CD14-positive monocyte (primary cell): ENCODE measurements around the gene OR2B2. TPM values are rescaled to one million over a fixed set of nuclear protein-coding genes. Genes with fewer than 3 reads are reported as not detected.

Experiments used
- DNase-seq, 3 donors: peaks; one replicate each; pipeline ENCODE4 v3.0.0-alpha.2; 2011 to 2022
- H2AFZ ChIP-seq: 2 replicates; pipeline ENCODE4 v1.6.0; 2012; ENCODE audit warnings: mild to moderate bottlenecking, low read depth, low read length, inconsistent platforms; ENCODE audit not compliant: insufficient read depth, poor library complexity, severe bottlenecking
- H3K27ac ChIP-seq, 2 donors: 1 replicate in 1 of 2; 2 replicates in 1 of 2; pipeline ENCODE4 v1.5.1; 2012 to 2013; ENCODE audit warnings: low read length in 2 of 2, control low read depth in 1 of 2, inconsistent platforms in 1 of 2, low read depth in 1 of 2, mild to moderate bottlenecking in 1 of 2
- H3K27me3 ChIP-seq, 2 donors: one replicate each; pipeline versions ENCODE4 v1.6.0 to v1.6.1; 2011 to 2013; ENCODE audit warnings: low read length in 2 of 2; ENCODE audit not compliant: control insufficient read depth in 2 of 2, insufficient read depth in 2 of 2
- H3K36me3 ChIP-seq, 2 donors: replicated peaks in 1 of 2; 1 replicate in 1 of 2; 2 replicates in 1 of 2; pipeline versions ENCODE4 v1.5.1 to v1.6.1; 2012 to 2013; ENCODE audit warnings: low read length in 2 of 2, control low read depth in 1 of 2, inconsistent platforms in 1 of 2, mild to moderate bottlenecking in 1 of 2; ENCODE audit not compliant: insufficient read depth in 2 of 2, control insufficient read depth in 1 of 2
- H3K4me1 ChIP-seq, 2 donors: 1 replicate in 1 of 2; 2 replicates in 1 of 2; pipeline versions ENCODE4 v1.5.1 to v1.6.1; 2012 to 2013; ENCODE audit warnings: low read length in 2 of 2, control low read depth in 1 of 2, inconsistent platforms in 1 of 2, mild to moderate bottlenecking in 1 of 2, moderate library complexity in 1 of 2; ENCODE audit not compliant: insufficient read depth in 2 of 2, control insufficient read depth in 1 of 2
- H3K4me2 ChIP-seq: replicated peaks from 2 replicates; pipeline ENCODE3; 2012; ENCODE audit warnings: low read length, moderate library complexity, mild to moderate bottlenecking; ENCODE audit not compliant: poor library complexity, severe bottlenecking; ENCODE audit errors: extremely low read depth
- H3K4me3 ChIP-seq, 3 experiments: fragments of 200-600 bp in 1 of 3; sonication (generic) in 1 of 3; replicated peaks in 1 of 3; 1 replicate in 2 of 3; 2 replicates in 1 of 3; pipeline ENCODE4 v1.5.1; 2011 to 2013; ENCODE audit warnings: low read length in 3 of 3, mild to moderate bottlenecking in 3 of 3, control low read depth in 2 of 3, low read depth in 2 of 3, inconsistent platforms in 1 of 3, moderate library complexity in 1 of 3
- H3K79me2 ChIP-seq: 2 replicates; pipeline ENCODE4 v1.6.0; 2012; ENCODE audit warnings: mild to moderate bottlenecking, control low read depth, inconsistent platforms, low read length, moderate library complexity; ENCODE audit not compliant: insufficient read depth
- H3K9ac ChIP-seq: 2 replicates; pipeline ENCODE4 v1.6.0; 2017; ENCODE audit warnings: low read length, mild to moderate bottlenecking; ENCODE audit not compliant: insufficient read depth, poor library complexity, severe bottlenecking
- H3K9me3 ChIP-seq, 2 donors: replicated peaks in 1 of 2; 1 replicate in 1 of 2; 2 replicates in 1 of 2; pipeline versions ENCODE4 v1.5.1 to v1.6.1; 2012 to 2013; ENCODE audit warnings: low read length in 2 of 2, control low read depth in 1 of 2; ENCODE audit not compliant: control insufficient read depth in 1 of 2, insufficient read depth in 1 of 2
- H4K20me1 ChIP-seq: 2 replicates; pipeline ENCODE4 v1.6.0; 2012; ENCODE audit warnings: mild to moderate bottlenecking, low read length, control low read depth, moderate library complexity; ENCODE audit not compliant: insufficient read depth
- H3K27ac Mint-ChIP-seq, 7 donors: one replicate each; pipeline ENCODE4 v1.8.0; 2020; ENCODE audit warnings: mild to moderate bottlenecking in 7 of 7, mixed read lengths in 7 of 7, moderate library complexity in 6 of 7, inconsistent platforms in 2 of 7
- H3K27me3 Mint-ChIP-seq, 3 donors: one replicate each; pipeline ENCODE4 v1.8.0; 2021 to 2022; ENCODE audit warnings: low read depth in 3 of 3, mild to moderate bottlenecking in 3 of 3, mixed read lengths in 3 of 3, moderate library complexity in 3 of 3, inconsistent platforms in 1 of 3
- H3K36me3 Mint-ChIP-seq, 2 donors: one replicate each; pipeline ENCODE4 v1.8.0; 2020; ENCODE audit warnings: mixed read lengths in 2 of 2, inconsistent platforms in 1 of 2, mild to moderate bottlenecking in 1 of 2
- H3K4me1 Mint-ChIP-seq: one replicate; pipeline ENCODE4 v1.8.0; 2020; ENCODE audit warnings: mild to moderate bottlenecking, mixed read lengths
- H3K4me3 Mint-ChIP-seq, 2 donors: one replicate each; pipeline ENCODE4 v1.8.0; 2020; ENCODE audit warnings: mild to moderate bottlenecking in 2 of 2, mixed read lengths in 2 of 2, moderate library complexity in 1 of 2
- H3K9me3 Mint-ChIP-seq, 7 donors: one replicate each; pipeline ENCODE4 v1.8.0; 2020 to 2022; ENCODE audit warnings: mixed read lengths in 7 of 7, mild to moderate bottlenecking in 6 of 7, moderate library complexity in 6 of 7, inconsistent platforms in 2 of 7
- CTCF ChIP-seq: fragments of 200-600 bp; IDR thresholded peaks from one replicate; pipeline ENCODE4 v1.8.0; 2022; ENCODE audit warnings: antibody characterized with exemption, mild to moderate bottlenecking
- WGBS: methylation state at CpG from one replicate; pipeline ENCODE4 v1.1.5; 2013; ENCODE audit warnings: missing lambda C conversion rate; ENCODE audit not compliant: insufficient coverage; 5-methylcytosine and 5-hydroxymethylcytosine counted together
- intact Hi-C, 2 donors: fragments of 100-400 bp; cut with micrococcal nuclease; formaldehyde crosslinking; loops; one replicate each; pipeline versions ENCODE4 v1.15.0 to v1.15.1; 2023
- polyA plus RNA-seq, 3 donors: library from polyadenylated mRNA; depleted of rRNA in 1 of 3; unstranded in 2 of 3; stranded (reverse) in 1 of 3; fragments of 300-500 nt in 2 of 3; fragments of >200 nt in 1 of 3; fragmentation: Illumina TruSeq in 2 of 3; gene quantifications; 1 replicate in 2 of 3; 2 replicates in 1 of 3; pipeline ENCODE4 v1.2.3, GENCODE V29; 2012 to 2021
- small RNA-seq: library from RNA; depleted of rRNA; stranded (forward); fragments of <200 nt; gene quantifications from one replicate; pipeline ENCODE3, GENCODE V24; 2012; ENCODE audit warnings: low read depth; ENCODE audit not compliant: insufficient read length

Gene OR2B2
- polyA plus RNA-seq, 3 donors = not detected

- Histone ChIP-seq H3K9me3 (peaks cover 0 to 3% of the 10 kb centered on the region in 2 donors), H3K4me1 (peaks cover 24 to 25% of the 10 kb centered on the region in 2 donors), H3K4me3 (no peak overlapping the region), H3K36me3 (no peaks in the 10 kb centered on the region), H2AFZ (no peak overlapping the region), H3K27ac (no peak overlapping the region), H4K20me1 (no peaks in the 10 kb centered on the region), H3K27me3 (no peaks in the 10 kb centered on the region), H3K79me2 (no peaks in the 10 kb centered on the region), H3K9ac (no peak overlapping the region), H3K4me2 (no peak overlapping the region)
- intact Hi-C loops = no loop called here
- no peaks in the 10 kb centered on the region for H3K36me3 Mint-ChIP-seq
- peaks cover 0 to 4% (median 4%) of the 10 kb centered on the region in 3 donors for H3K27me3 Mint-ChIP-seq
- TF ChIP-seq CTCF = no peak
- H3K4me1 Mint-ChIP-seq = peaks cover 30% of the 10 kb centered on the region
- H3K27ac Mint-ChIP-seq = no peak overlapping the region
- no peak overlapping the region for H3K4me3 Mint-ChIP-seq
- H3K9me3 Mint-ChIP-seq = peaks cover 0 to 6% (median 2%) of the 10 kb centered on the region in 7 donors
- DNase-seq = no peak
These were observed 50.3 kb downstream of the OR2B2 start for GRCh38 chr6:27861861-27862260.

GRCh38 chr6:27861276-27861840 is 50.8 kb downstream of the OR2B2 start:
- intact Hi-C loops = no loop called here
- Mint-ChIP-seq H3K27me3 (peaks cover 0 to 4% (median 4%) of the 10 kb centered on the region in 3 donors), H3K9me3 (peaks cover 0 to 7% (median 2%) of the 10 kb centered on the region in 7 donors), H3K27ac (no peak overlapping the region), H3K36me3 (no peaks in the 10 kb centered on the region), H3K4me1 (peaks cover 25% of the 10 kb centered on the region), H3K4me3 (no peak overlapping the region)
- no CpG with 5 or more reads among the region's 2 CpGs for WGBS
- Histone ChIP-seq H3K9me3 (peaks cover 0 to 3% of the 10 kb centered on the region in 2 donors), H3K79me2 (no peaks in the 10 kb centered on the region), H3K4me2 (no peak overlapping the region), H2AFZ (no peak overlapping the region), H3K9ac (no peak overlapping the region), H3K27me3 (no peaks in the 10 kb centered on the region), H3K27ac (no peak overlapping the region), H4K20me1 (no peaks in the 10 kb centered on the region), H3K4me3 (no peak overlapping the region), H3K36me3 (no peaks in the 10 kb centered on the region), H3K4me1 (peaks cover 19 to 20% of the 10 kb centered on the region in 2 donors)
- no peak for TF ChIP-seq CTCF
- no peak for DNase-seq

Small RNA genes lying within 50 kb of the gene (small RNA-seq; reads per million reads assigned to genes)
- not detected for gene RNU7-26P

Other genes with a start within 250 kb of the OR2B2 start
- gene OR2B6, start 44.8 kb upstream of the OR2B2 start, polyA plus RNA-seq = not detected
- gene ZNF165, start 168.2 kb upstream of the OR2B2 start, polyA plus RNA-seq = under 1 TPM in 2 of 3 donors, not detected in 1; 0.05 to 0.08 TPM
- gene ZSCAN16, start 212.2 kb upstream of the OR2B2 start, polyA plus RNA-seq = 1 to 10 TPM; 3.5 to 5.9 (median 4.0) TPM
- 1 to 10 TPM in 1 of 3 donors, under 1 TPM in 2; 0.49 to 7.9 (median 0.71) TPM for gene ZKSCAN8, start 229.5 kb upstream of the OR2B2 start, polyA plus RNA-seq